HG03196 (cell line): ENCODE data around the gene TAS2R19.
"Not testable (repeated sequence)": the region's sequence is repeated elsewhere in the genome, so short reads cannot be mapped to it uniquely, and the experiment has no call there.

Experiments
- ATAC-seq: cut with Tn5 transposase; IDR thresholded peaks from one replicate; pipeline ENCODE4 v1.9.1; 2021; ENCODE audit not compliant: unreplicated experiment

The TAS2R19 gene, protein sequence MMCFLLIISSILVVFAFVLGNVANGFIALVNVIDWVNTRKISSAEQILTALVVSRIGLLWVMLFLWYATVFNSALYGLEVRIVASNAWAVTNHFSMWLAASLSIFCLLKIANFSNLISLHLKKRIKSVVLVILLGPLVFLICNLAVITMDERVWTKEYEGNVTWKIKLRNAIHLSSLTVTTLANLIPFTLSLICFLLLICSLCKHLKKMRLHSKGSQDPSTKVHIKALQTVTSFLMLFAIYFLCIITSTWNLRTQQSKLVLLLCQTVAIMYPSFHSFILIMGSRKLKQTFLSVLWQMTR

DNA sequence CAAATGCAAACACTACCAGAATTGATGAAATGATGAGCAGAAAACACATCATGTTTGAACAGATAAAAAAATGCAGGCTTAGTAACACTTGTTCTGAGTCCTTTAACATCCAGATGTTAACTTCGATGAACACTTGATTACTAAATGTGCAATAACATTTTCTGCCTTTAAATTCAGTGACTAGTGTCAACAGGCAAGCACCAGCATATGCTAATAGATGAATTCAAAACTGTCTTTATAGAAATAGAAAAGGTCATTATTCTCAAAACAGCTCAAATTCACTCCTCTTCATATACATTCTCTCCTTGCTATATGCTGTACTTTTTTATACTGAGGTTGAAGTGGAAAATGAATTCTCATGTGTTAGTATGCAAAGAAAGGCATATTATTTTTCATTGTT is at the start of gene TAS2R19:
TSS of gene TAS2R19 (minus strand) at position 101 of the 400 bp plus-strand sequence. CDS start at position 52, 49 bp downstream.
- ATAC-seq = no peak

DNA sequence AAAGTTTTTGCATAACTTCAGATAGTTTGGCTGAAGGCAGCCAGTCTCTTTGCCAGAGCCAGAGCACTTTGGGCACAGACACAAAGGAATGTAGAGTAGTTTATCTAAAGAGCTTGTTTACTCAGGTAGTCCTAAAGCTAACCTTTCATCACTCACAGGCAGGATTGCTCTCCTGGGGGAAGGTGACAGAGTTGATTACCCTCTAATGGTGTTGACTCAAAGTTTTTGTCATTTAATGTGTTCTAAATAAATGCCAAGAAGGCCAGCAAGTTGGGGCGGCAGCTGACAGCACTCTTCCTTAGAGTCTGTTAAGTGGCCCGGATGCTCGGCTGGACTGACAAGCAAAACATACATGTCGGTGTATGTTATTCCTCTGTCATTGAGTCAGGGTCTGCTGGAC is 49.0 kb upstream of the TAS2R19 start:
- ATAC-seq = no peak

DNA sequence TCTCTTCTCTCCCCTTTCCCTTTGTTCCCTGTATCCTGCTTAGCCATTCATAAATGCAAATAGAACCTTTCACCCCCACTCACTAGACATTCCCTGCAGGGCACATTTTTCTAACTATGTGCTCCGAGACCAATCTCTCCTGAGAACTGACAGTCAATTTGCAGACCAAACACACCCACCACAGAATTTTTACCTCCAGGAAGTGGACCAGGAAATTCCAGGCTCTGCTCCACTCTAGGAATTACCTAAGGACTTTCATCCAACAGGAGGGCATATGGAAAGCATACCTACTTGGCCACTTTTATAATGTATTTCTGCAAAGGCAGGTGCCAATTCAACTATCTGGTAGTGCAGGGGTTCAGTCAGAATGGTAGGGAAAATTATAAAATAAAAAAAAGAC is 48.6 kb upstream of the TAS2R19 start:
- no peak for ATAC-seq

DNA sequence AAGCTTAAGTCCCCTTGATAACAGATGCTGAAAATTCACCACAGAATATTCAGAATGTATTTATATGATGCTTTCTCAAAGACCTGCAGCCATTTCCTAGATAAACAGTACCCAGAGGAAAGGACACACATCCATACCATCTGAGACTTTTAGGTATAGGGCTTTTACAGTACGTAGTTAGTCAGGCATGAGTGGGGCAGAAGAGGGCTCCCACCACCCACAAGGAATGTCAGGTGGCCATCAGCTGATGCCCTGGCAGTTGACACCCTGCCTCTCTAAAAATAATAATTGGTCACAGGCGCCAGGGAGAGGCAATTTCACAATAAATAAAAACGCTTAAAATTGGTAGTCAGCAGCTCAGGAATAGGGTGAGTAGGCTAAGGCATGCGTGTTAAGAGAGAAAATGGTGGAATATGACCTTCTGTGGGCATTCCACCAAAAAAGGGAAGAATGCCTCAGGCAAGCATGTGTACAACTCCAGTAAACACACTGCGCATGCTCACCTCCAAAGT is 47.5 kb upstream of the TAS2R19 start:
- ATAC-seq = no peak

DNA sequence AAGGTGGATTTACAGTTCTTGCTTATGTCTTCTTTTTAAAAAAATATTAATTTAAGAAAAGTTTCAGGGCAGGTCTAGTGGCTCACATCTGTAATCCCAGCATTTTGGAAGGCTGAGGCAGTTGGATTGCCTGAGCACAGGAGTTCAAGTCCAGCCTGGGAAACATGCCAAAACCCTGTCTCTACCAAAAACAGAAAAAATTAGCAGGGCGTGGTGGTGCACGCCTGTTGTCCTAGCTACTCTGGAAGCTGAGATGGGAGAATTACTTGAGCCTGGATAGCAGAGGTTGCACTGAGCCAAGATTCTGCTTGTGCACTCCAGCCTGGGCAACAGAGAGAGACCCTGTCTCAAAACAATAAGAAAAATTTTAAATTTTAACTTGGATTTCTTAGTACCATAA is 45.1 kb upstream of the TAS2R19 start:
- ATAC-seq = no peak

DNA sequence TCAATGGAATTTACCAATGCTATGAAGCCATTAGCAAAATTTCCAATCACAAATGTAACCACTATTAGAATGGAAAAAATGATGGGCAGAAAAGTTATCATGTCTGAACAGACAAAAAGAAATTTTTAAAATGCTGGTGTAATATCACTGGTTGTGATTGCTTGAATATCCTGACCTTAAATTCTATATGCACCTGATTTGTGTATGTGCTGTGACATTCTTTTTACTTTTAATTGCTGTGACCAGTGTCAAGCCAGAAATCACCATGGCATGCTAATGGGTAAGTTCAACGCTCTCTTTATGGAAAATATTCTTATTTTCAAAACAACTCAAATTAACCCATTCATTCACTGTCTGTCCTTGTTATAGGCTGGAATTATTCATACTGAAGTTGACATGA is 39.8 kb upstream of the TAS2R19 start, which contains the start of gene TAS2R46:
TSS of gene TAS2R46 (minus strand) at position 101 of the 400 bp plus-strand sequence. CDS start at position 101, 0 bp downstream.
- not testable (repeated sequence) for ATAC-seq

DNA sequence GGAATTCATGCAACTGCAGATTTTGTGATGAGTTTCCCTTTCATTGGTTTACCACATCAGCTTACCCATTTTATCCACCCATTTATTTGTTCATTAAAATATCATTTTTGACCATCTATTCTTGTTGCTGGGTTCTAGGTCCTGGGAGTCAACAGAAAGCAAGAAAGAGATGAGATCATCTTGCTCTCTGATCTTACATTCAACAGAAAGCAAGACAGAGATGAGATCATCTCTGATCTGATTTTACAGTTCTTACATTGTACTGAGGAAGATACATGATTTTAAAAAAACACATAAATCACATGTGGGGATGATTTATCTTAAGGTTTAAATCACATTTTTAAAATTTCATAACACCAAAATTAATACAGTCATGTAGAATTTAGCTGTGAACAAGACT is 37.4 kb upstream of the TAS2R19 start:
- no peak for ATAC-seq

DNA sequence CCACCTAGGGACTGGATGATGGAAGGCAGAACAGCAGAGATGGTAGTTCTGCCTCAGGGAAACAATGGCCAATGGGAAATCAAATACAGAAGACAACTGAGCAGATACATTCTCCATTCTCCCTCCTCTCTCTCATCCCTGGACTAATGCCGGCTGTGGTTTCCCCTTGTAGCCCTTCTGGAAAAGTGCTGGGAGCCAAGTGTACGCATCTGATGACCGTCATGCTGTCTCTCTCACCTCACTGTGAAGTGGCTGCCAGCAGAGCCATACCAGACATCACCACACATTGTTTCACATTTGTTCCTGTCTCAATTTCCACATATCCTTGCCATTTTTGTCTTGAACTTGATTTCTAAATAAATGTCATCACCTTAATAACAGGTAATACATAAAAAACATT is 36.6 kb upstream of the TAS2R19 start:
- no peak for ATAC-seq

DNA sequence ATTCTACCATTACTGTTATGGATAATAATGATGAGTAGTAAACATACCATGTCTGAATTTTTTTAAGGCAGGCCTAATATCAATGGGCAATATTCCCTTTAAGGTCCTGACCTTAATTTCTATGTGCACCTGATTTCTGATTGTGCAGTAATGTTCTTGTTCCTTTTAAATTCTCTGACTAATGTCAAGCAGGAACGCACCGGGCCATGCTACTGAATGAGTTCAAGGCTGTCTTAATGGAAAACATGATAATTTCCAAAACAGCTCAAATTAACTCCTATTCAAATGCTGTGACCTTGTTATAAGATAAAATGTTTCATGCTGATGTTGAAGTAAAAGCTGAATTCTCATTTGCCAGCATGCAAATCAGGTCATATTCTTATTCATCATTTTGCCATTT is 32.9 kb upstream of the TAS2R19 start:
- no peak for ATAC-seq

DNA sequence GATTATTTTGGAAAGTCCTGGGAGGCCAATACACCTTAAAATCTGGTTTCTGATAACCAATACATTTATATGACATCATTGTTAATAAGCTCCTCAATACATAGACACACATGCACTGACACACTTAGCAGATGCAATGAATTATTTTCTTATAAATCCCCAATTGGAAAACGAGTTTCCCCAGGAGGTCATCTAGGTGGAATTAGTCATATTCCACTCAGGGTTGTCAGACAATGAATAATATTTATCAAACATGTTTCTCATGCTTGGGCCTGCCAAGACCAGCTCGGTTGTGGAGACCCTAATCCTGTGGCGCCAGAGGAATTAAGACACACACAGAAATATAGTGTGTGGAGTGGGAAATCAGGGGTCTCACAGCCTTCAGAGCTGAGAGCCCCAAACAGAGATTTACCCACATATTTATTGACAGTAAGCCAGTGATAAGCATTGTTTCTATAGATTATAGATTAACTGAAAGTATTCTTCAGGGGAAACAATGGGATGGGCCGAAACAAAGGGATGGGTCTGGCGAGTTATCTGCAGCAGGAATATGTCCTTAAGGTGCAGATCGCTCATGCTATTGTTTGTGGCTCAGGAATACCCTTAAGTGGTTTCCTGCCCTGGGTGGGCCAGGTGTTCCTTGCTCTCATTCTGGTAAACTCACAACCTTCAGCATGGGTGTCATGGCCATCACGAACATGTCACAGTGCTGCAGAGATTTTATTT is 27.5 kb upstream of the TAS2R19 start:
- ATAC-seq = not testable (repeated sequence)

DNA sequence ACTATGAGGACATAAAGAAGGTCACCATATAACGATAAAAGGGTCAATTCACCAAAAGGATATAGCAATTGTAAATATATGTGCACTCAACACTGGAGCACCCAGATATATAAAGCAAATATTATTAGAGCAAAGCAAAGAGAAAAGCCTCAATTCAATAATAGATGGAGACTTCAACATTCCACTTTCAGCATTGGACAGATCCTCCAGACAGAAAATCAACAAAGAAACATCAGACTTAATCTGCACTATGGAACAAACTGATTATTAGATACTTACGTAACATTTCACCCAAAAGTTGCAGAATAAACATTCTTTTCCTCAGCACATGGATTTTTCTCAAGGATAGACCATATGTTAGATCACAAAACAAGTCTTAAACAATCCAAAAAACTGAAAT is 18.9 kb upstream of the TAS2R19 start:
- ATAC-seq = not testable (repeated sequence)

DNA sequence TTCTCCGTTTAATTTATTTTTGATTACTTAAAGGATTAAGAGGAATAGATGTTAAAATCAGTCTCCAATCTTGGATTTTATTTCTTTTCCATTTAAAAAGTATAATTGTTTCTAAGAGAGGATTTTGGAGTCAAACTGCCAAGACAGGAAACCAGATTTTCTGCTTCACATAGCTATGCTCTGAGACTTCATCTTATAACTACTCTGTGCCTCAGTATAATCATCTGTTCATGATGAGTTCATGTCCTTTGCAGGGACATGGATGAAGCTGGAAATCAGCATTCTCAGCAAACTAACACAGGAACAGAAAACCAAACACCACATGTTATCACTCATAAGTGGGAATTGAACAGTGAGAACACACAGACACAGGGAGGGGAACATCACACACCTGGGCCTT is 17.7 kb upstream of the TAS2R19 start:
- no peak for ATAC-seq

DNA sequence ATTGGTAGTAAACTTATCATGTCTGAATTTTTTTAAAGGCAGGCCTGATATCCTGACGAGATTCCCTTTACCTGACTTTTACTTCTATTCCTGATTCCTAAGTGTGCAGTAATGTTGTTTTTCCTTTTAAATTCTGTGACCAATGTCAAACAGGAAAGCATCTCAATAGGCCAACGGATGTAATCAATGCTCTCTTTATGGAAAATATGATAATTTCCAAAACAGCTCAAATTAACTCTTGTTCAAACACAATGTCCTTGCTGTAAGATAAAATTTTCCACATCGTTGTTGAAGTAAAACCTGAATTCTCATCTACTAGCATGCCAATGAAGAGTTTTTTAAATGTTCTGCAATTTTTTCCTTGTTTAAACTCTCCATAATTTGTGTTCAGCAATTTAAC is 16.8 kb upstream of the TAS2R19 start:
- no peak for ATAC-seq

DNA sequence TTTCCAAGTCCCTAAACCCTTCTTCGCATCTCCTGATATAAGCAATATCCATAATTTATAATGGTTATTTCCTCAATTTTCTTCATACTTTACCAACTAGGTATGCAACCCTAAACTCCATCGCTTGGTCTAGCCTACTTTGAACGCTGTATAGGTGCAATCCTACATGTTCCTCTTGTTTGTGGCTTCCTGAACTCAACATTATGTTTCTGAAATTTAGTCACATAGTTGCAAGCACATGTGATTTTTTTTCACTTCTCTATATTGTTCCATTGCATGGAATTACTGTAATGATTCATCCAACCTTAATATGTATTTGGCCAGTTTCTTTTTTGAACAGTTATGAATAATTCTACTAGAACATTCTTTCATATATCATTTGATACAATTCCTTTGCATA is 11.5 kb upstream of the TAS2R19 start:
- ATAC-seq = not testable (repeated sequence)

DNA sequence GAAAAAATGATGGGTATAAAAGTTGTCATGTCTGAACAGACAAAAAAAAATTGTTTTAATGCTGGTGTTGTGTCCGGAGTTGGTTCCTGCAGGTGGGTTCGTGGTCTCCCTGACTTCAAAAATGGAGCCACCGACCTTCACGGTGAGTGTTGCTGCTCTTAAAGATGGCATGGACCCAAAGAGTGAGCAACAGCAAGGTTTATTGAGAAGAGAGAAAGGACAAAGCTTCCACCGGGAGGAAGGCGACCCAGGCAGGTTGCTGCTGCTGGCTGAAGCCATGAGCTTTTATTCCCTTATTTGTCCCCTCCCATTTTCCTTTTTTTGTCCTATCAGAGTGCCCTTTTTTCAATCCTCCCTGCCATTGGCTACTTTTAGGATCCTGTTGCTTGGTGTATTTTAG is 8.9 kb upstream of the TAS2R19 start, which contains the start of gene TAS2R31:
TSS of gene TAS2R31 (minus strand) at position 101 of the 400 bp plus-strand sequence. CDS start at position 29, 72 bp downstream.
- no peak for ATAC-seq

DNA sequence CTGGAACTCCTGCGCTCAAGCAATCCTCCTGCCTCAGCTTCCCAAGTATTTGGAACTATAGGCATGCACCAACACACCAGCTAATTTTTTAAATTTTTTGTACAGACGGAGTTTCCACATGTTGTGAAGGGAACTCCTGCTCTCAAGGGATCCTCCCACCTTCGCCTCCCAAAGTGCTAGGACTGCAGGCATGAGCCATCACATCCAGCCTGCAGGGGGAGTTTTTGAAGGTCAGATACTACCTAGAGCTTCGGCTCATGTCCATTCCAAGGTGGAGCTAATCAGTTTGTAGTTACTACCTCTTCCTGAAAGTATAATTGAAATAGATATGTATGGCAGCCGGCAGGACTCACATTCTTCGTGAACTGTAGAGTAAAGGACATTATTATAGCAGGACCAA is 3.7 kb upstream of the TAS2R19 start:
- no peak for ATAC-seq

DNA sequence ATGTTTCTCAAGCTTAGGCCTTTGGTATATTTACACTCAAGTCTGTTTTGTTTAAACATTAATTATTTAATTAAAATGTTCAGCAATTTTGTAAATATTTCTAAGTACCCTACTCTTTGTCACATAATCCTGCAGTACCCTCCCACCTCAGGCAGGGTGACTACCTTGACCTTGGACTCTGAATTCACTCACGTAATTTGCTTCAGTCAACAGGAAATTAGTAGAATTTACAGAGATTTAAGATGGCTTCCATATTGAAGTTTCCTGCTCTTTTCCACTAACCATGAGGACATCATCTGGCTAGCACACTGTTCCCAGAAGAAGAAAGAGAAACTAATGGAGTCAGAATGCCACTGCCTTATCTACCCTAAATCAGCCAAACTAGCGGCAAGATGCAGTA is 967 bp upstream of the TAS2R19 start:
- no peak for ATAC-seq

DNA sequence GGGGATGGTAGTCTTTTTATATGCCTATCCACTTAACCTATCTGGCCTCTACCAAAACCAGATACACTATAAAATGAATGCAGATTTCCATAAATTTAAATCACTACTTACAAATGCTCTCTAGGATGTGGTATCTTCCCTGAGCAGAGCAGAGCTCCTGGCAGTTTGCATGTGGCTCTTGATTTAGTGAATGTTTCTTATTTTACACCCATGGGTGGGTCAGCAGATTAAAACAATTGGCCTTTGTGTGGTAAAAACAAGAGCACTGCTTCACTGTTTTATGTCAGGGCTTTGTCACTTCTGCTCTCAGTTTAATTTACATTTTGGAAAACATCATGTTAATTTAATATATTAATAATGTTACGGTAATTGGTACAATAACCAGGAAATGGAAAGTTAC is 5.5 kb downstream of the TAS2R19 start:
- no peak for ATAC-seq

DNA sequence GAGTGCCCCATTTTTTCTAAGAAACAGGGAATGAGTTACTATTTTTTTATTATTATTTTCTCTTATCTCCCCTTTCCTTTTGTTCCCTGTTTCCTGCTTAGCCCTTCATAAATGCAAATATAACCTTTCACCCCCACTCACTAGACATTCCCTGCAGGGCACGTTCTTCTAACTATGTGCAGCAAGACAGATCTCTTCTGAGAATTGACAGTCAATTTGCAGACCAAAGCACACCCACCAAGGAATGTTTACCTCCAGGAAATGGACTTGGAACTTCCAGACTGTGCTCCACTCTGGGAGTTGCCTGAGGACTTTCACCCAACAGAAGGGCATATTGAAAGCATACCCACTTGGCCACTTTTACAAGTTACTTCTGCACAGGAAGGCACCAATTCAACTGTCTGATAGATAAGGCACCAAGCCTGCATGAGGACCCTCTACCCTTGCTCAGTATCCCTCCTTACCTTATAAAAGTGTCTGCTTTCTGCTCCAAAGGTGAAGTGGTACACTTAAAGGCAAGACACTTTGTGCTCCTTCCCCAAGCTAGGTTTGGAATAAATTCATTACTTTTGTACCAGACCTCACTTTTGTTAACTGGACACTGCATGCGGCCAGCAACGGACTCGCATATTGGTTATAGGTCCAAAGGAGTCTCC is 6.5 kb downstream of the TAS2R19 start:
- no peak for ATAC-seq

DNA sequence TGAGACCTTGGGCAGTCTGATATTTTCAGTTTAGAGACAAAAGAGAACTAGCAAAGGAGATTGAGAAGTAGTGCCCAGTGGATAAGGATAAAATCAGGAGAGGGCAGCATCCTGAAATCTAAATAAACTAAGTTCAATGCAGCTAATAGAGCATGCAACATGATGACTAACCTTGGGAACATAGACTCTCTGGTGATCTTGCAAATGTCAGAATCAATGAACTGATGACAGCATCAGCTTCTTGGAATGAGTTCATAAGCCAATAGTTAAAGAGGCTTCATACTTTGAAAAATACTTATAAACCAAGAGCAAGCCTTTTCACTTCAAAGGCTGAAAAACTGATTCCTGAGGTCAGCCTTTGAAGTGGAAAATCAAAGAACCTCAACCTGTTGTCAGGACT is 8.2 kb downstream of the TAS2R19 start:
- ATAC-seq = no peak

DNA sequence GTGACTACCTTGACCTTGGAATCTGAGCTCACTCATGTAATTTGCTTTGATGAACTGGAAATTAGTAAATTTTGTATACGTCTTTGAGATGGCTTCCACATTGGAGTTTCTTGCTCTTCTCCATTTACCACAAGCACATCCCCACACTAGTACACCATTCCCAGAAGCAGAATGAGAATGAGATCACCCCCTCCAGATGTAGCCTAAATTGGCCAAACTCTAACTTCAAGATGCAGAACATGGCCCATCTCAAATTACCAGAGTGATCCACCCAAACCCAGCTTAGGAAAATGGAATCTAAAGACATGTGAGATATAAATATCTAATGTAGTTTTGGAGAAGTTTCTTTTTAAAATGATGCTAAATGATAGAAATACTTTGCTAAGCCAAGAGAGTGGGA is 14.8 kb downstream of the TAS2R19 start:
- no peak for ATAC-seq

DNA sequence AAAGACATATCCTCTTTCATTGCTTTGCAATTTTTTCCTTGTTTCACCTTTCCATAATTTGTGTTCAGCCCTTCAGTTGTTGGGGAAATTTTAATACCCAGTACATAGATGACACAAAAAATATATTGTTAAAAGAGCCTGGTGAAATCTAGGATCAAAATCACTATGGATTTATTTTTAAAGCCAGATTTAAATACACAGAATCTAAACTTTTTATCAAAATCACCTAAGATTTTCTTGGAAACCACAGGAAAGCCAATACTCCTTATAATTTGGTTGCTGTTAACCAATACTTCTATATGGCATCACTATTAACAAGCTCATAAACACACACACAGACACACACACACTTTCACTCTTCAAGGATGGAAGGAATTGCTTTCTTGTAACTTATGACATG is 24.2 kb downstream of the TAS2R19 start, which contains the start of gene TAS2R20:
TSS of gene TAS2R20 (minus strand) at position 101 of the 400 bp plus-strand sequence. CDS start 429 bp downstream, outside the sequence.
- no peak for ATAC-seq
